ENCODE results near the gene NUDT1.

DNA sequence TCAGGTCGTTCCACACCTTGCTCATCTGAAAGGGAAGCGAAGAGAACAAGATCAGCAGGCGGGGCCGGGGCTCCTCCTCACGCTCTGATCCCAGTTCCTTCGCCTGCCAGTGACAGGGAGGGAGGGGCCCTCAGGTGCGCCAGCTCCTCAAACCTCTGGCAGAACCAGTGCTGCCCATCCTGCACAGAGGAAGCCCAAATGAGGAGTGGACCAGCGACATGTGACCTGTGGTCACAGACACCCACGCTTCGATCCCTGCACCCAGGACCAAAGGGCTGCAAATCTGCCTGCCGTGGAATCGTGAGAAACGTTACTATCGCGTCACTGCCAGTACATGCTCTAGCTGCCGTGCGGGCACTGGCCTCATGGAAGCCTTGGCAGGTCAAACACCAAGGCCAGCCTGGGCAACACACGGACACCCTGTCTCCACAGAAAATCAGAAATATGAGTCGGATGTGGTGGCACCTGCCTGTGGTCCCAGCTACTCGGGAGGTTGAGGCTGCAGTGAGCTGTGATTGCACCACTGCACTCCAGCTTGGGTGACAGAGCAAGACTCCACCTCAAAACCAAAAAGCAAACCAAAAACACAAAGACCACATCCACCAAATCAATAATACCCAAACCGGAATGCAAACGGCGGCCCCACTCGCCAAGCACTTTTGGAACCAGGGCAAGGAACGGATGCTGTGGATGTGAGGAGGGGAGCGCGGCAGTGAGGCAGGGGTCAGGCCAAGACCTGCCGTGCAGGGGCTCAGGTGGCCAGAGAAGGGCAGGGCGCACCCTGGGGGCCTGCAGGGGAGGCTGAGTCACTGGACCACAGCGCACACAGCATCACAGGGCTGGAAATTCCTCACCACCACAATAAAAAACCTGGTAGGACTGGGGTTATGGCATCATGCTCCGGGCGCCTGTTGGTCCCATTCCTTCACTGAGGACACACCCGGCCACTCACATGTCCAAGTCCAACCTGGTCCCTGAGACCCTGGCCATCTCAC is 13.4 kb downstream of the NUDT1 start:
- TF ChIP-seq EZH2 (IDR thresholded peaks at IDR 0.05; ENCODE audit: borderline replicate concordance, low read length), result no peak
- no peak for TF ChIP-seq CTCF (conservative IDR thresholded peaks at IDR 0.05 in 1 of 2, IDR thresholded peaks at IDR 0.05 in 1 of 2; ENCODE audit: extremely low read depth in 1 of 2, insufficient read depth in 1 of 2, low read depth in 1 of 2, low read length in 2 of 2)

All from mammary epithelial cell (primary cell).